H7 (cell line): ENCODE data around the gene AFP. TPM values are rescaled to one million over a fixed set of nuclear protein-coding genes. Genes with fewer than 3 reads are reported as not detected.

ENCODE experiments used
- DNase-seq: peaks from one replicate; pipeline ENCODE4 v3.0.0; 2012
- H3K27me3 ChIP-seq: 2 replicates; pipeline ENCODE4 v1.6.0; 2011; ENCODE audit warnings: mild to moderate bottlenecking, low read length; ENCODE audit not compliant: control insufficient read depth, insufficient read depth
- H3K36me3 ChIP-seq: replicated peaks from 2 replicates; pipeline ENCODE4 v1.5.1; 2011; ENCODE audit warnings: low read length; ENCODE audit not compliant: control insufficient read depth, insufficient read depth
- H3K4me3 ChIP-seq: 2 replicates; pipeline ENCODE4 v1.5.1; 2011; ENCODE audit warnings: low read depth, mild to moderate bottlenecking, control low read depth, low read length, moderate library complexity; ENCODE audit not compliant: insufficient read depth
- total RNA-seq: library from RNA; depleted of rRNA; stranded (reverse); fragments of >200 nt; shearing (Covaris generic); gene quantifications from 2 replicates; pipeline ENCODE4 v1.2.3, GENCODE V29; 2014

AFP gene
- total RNA-seq, 1 experiment from 2014 or later, result 4.2 TPM

DNA sequence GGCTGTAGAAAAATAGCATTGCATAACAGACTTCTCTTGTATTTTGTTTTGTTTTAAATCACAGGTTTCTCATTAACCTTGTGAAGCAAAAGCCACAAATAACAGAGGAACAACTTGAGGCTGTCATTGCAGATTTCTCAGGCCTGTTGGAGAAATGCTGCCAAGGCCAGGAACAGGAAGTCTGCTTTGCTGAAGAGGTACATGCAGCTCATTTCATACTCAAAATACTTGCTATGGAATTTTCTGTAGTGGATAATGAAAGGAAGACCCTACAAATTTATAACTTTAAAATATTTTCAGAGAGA, 17.6 kb downstream of the AFP start:
- no peaks in the 10 kb centered on the region for H3K36me3 ChIP-seq
- no peak overlapping the region for H3K4me3 ChIP-seq
- DNase-seq, result no peak
- H3K27me3 ChIP-seq, result no peaks in the 10 kb centered on the region; the same call in 1 of the 2 replicates

DNA sequence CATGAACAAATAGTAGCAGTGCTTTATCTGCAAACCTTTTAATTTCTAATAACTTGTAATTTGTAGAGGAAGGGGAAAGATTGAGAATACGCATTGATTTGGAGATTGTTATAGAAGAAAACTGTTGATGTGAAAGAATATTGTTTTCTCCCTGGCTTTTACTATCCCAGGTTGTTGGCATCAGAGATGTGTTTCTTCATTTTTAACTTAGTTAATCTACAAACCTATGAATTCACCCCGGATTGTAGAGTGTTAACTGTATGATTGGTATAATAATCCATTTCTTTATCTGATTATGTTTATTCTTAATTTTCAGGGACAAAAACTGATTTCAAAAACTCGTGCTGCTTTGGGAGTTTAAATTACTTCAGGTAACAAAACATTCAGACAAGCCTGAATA, 18.9 kb downstream of the AFP start:
- no peak for DNase-seq
- no peaks in the 10 kb centered on the region; the same call in 1 of the 2 replicates for H3K27me3 ChIP-seq
- H3K4me3 ChIP-seq, result no peak overlapping the region
- H3K36me3 ChIP-seq, result no peaks in the 10 kb centered on the region

DNA sequence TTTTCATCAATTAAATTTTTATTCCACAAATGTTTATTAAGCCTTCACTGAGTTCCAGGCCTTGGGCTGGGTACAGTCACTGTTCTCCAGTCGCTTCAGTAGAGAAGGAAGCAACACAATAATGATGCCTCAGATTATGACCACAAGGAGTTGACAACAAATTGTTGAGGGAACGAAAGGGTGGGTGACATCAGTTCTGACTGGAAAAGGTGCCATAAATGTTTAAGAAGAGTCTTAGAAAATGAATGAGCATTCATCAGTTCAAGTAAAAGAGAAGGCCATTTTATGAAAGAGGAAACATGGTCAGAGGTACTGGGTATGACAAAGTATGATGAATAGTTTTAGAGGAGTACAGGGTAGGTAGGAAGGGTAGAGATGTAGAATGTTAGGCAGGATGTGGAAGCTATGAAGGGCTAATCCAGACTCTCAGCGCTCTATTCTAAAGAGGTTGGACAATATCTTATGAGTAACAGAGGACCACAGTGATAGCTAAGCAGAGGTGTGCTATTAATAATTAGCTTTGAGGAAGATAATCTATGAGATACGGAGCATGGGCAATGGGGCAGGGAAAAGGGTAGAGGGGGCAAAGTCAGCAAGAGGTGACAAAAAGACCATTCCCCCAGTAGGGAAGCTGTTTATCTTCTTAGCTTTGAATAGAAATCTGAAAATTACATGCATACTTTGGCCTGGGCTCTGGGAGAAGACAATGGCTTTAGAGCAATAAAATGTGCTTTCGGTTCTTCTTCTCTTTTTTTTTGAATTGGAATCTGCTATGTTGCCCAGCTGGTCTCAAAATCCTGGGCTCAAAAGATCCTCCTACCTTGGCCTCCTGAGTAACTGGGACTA, 20.4 kb downstream of the AFP start:
- H3K27me3 ChIP-seq, result no peaks in the 10 kb centered on the region; the same call in 1 of the 2 replicates
- DNase-seq, result no peak
- H3K36me3 ChIP-seq, result no peaks in the 10 kb centered on the region
- H3K4me3 ChIP-seq, result no peak overlapping the region

DNA sequence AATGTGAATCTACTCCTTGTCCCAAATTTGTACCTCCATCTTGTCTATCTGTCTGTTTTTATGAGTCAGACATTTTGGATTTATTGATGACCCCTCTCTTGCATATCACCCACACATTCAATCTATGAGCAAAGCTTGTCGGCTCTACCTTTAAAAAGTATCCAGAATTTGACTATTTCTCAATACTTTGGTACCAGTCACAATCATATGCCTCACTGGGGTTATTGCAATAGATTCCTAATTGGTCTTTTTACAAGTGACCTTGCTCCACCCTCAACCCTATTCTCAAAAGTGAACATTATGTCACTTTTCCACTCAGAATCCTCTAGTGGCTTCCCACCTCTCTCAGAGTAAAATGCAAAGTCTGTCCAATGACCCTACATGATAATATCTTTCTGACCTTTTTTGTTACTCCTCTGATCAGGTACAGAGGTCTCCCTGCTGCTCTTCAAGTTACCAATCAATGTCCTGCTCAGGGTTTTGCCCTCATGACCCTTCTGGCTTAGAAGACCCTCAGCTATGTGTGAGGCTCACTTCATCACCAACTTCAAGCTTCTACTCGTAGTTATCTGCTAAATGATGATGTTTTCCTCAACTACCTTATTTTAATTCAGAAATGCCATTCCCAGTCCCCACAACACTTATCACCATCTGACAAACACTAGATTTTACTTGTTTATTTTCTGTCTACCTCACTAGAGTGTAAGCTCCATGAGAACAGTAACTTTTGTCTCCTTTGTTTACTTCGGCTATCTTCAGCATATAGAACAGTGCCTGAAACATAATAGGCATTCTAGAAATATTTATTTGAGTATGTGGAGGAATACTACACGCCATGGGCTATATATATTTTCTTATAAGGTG, 22.4 kb downstream of the AFP start:
- no peaks in the 10 kb centered on the region for H3K36me3 ChIP-seq
- DNase-seq, result no peak
- H3K4me3 ChIP-seq, result no peak overlapping the region
- H3K27me3 ChIP-seq, result no peaks in the 10 kb centered on the region

DNA sequence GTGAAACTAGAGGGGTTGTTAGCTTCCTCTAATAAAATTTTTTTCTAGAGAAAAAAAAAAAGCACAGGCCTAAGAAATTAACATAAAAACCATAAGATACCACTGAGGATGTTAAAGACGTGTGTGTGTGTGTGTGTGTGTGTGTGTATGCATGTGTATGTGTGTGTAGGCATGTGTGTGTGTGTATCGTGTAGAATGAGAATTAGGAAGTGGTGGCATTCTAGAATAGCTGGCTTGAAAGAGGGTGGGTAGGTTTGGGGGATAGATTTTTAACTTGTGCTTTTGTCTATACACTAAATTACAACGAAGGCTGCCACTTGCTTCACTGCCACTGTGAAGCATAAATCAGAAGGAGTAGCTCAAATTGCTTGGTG, 23.0 kb downstream of the AFP start:
- Histone ChIP-seq H3K27me3 (no peaks in the 10 kb centered on the region), H3K36me3 (no peaks in the 10 kb centered on the region), H3K4me3 (no peak overlapping the region)
- no peak for DNase-seq

DNA sequence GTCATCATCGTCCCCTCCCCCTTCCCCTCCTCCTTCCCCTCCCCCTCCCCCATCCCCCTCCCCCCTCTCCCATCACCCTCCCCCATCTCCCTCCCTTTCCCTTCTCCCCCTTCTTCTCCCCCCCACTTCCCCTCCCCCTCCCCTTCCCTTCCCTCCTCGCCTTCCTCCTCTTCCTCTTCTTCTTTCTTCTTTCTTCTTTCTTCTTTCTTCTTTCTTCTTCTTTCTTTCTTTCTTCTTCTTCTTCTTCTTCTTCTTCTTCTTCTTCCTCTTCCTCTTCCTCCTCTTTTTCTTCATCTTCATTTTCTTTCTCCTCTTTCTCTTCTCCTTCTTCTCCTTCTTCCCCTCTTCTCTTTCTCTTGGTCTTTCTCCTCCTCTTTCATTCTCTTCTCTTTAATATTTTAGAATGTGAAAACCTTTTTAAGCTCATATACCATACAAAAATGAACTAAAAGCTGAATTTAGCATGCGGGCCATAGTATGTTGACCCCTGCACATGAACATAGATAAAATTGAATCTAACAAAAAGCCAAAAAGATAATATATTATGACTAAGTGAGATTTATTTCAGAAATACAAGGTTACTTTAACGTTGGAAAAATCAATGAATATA, 25.0 kb downstream of the AFP start:
- H3K36me3 ChIP-seq, result no peaks in the 10 kb centered on the region
- H3K4me3 ChIP-seq, result no peak overlapping the region
- no peak for DNase-seq
- H3K27me3 ChIP-seq, result no peaks in the 10 kb centered on the region

DNA sequence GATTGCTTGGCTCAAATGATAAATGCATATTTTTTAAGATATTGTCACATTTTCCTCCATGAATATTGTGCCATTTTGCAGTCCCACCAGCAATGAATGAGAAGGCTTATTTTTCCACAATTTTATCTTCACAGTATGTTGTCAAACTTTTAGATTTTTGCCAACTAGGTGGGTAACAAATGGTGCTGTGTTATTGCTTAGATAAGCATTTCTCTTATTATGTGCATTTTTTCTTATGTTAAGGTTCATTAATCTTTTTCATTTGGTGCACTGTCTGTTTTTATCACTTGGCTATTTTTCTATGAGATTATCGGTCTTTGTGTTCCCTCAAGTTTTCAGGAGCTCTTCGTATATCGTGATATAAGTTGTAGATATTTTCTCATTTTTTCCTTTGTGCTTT, 32.1 kb downstream of the AFP start:
- H3K27me3 ChIP-seq, result no peaks in the 10 kb centered on the region

DNA sequence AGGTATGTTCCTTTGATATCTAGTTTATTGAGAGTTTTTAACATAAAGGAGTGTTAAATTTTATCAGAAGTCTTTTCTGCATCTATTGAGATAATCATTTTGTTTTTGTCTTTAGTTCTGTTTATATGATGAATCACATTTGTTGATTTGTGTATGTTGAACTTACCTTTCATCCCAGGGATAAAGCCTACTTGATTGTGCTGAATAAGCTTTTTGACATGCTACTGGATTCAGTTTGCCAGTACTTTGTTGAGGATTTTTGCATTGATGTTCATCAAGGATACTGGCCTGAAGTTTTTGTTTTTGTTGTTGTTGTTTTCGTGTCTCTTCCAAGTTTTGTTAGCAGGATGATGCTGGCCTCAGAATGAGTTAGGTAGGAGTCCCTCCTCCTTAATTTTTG, 34.7 kb downstream of the AFP start:
- Histone ChIP-seq H3K27me3 (no peaks in the 10 kb centered on the region), H3K4me3 (no peak overlapping the region), H3K36me3 (no peaks in the 10 kb centered on the region)
- DNase-seq, result no peak

More for the DNA sequence above, 32.1 kb downstream of the AFP start:
- no peak for DNase-seq
- Histone ChIP-seq H3K4me3 (no peak overlapping the region), H3K36me3 (no peaks in the 10 kb centered on the region)

DNA sequence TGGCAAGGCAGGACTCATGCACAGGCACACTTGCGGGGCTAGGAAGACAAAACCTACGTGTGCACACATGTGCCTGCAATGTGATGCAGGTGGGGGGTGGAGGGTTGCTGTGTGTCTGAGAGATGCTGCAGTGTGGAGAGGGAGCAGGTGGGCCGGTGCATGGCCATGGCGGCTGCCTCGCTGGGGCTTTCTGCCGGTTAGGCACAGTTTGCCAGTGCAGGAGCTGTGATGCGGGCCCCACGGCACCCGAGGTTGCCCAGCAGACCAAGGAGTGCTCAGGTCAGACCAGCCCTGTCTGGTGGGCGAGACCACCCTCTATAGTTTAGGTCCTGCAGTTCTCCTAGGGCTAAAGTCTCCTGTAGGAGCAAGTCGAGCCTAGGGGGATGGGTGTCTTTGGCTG, 41.2 kb downstream of the AFP start:
- no peaks in the 10 kb centered on the region for H3K36me3 ChIP-seq
- H3K4me3 ChIP-seq, result no peak overlapping the region
- DNase-seq, result no peak
- H3K27me3 ChIP-seq, result no peaks in the 10 kb centered on the region

DNA sequence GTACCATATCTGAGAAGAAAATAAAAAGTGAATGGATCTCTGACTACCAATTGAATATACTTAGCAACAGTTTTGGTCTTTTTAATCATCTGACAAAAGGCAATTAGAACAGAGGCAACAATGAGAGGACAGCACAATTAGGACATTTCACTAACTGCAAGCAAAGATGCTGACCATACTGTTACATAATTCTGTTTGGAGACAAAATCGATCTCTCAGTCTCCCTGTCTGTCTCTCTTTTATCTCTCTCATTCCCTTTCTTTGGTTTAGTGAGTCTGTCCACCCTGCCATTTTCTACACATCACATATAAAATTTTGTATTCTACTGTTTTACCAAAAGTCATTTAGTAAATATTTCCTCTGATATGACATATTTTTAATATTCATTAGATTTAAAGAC, 43.3 kb downstream of the AFP start:
- Histone ChIP-seq H3K27me3 (no peaks in the 10 kb centered on the region), H3K36me3 (no peaks in the 10 kb centered on the region), H3K4me3 (no peak overlapping the region)
- no peak for DNase-seq

DNA sequence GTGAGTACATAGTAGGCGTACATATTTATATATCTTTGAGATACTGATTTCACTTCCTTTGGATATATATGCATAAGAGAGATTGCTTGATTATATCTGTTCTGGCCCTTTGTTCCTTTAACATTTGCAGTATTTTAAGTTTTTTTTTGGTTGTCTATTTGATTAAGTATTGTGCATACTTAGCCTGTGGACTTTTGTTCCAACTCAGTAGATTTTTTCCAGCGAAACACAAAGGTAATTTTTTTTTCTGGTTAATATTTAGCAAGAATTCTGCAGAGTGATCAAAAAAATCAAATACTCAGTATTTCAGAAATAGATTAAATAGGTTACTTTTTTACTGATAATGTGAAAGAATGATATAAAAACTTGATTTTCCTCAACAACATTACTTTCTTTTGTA, 45.3 kb downstream of the AFP start, which contains the start of gene AFM:
Gene AFM, plus strand, starts transcription at position 388 of the 400 bp plus-strand sequence. CDS start 31 bp downstream, outside the sequence.
- peaks cover 2% of the 10 kb centered on the region; the same call in 1 of the 2 replicates for H3K27me3 ChIP-seq
- no peaks in the 10 kb centered on the region for H3K36me3 ChIP-seq
- no peak for DNase-seq
- H3K4me3 ChIP-seq, result no peak within 1 kb of the TSS

DNA sequence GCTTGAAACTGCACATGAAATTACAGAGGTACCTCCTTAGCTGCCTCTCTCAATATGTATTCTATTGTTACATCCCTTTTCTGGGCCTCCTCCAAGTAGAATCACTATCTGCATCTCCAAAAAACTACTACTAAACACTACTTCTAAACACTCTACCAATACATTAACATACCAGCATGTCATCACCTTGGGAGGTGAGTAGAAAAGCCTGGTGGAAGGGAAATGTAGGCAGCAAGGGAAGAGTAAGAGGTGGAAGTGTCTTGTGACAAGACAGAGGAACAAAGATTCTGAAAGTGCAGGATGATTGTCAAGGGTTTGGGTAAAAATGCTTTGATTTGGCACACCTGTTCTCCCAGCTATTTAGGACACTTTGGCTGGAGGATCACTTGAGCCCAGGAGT, 49.1 kb downstream of the AFP start:
- H3K4me3 ChIP-seq, result no peak overlapping the region
- DNase-seq, result no peak
- peaks cover 2% of the 10 kb centered on the region; the same call in 1 of the 2 replicates for H3K27me3 ChIP-seq
- no peaks in the 10 kb centered on the region for H3K36me3 ChIP-seq

DNA sequence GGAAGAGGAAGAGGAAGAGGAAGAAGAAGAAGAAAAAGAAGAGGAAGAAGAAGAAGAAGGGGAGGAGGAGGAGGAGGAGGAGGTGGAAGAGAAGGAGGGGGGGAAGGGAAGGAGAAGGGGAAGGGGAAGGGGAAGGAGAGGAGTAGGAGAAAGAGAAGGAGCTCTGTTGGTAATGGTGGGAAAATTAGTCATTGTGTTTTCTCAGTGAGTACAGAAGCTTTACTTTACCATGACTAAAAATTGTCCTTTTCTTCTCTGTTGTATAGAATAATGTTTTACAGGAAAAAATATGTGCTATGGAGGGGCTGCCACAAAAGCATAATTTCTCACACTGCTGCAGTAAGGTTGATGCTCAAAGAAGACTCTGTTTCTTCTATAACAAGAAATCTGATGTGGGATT, 49.6 kb downstream of the AFP start:
- Histone ChIP-seq H3K36me3 (no peaks in the 10 kb centered on the region), H3K27me3 (peaks cover 2% of the 10 kb centered on the region; the same call in 1 of the 2 replicates), H3K4me3 (no peak overlapping the region)
- no peak for DNase-seq

DNA sequence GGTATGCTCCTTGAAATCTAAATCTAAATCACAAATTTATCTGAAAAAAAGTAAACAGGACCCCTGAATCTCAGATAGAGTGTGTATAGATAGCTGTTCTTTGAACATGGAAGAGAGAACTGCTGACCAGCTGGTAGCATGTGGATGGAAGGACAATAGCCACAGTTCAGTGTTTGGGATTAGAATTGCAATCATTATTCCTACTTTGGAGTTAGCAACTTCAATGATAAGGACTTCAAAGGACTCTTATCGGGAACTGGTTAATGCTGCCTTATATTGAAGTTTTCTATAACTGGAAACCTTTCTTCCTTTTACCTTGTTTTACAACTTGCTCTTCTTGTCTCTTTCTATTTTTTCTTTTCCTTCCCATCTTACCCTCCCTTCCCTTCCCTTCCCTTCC, 50.5 kb downstream of the AFP start:
- Histone ChIP-seq H3K27me3 (peaks cover 2% of the 10 kb centered on the region; the same call in 1 of the 2 replicates), H3K4me3 (no peak overlapping the region), H3K36me3 (no peaks in the 10 kb centered on the region)
- no peak for DNase-seq
